Neural crest cell (in vitro differentiated cells): ENCODE measurements around the gene ASTN2. TPM values are rescaled to one million over a fixed set of nuclear protein-coding genes. Genes with fewer than 3 reads are reported as not detected.

Experiments
- DNase-seq: peaks from one replicate; pipeline ENCODE4 v3.0.0; 2021; ENCODE audit warnings: low read depth, mixed read lengths, low spot score
- H3K27ac Mint-ChIP-seq: one replicate; pipeline ENCODE4 v1.8.0; 2021; ENCODE audit warnings: mild to moderate bottlenecking, mixed read lengths; ENCODE audit not compliant: unreplicated experiment
- H3K27me3 Mint-ChIP-seq: 2 replicates; pipeline ENCODE4 v1.8.0; 2021; ENCODE audit warnings: low read depth, mild to moderate bottlenecking, mixed read lengths
- H3K36me3 Mint-ChIP-seq: 2 replicates; pipeline ENCODE4 v1.8.0; 2021; ENCODE audit warnings: low read depth, mild to moderate bottlenecking, mixed read lengths
- H3K4me1 Mint-ChIP-seq: 2 replicates; pipeline ENCODE4 v1.8.0; 2021; ENCODE audit warnings: mixed read lengths
- H3K4me3 Mint-ChIP-seq: one replicate; pipeline ENCODE4 v1.8.0; 2021; ENCODE audit warnings: mild to moderate bottlenecking, mixed read lengths
- H3K9me3 Mint-ChIP-seq: 2 replicates; pipeline ENCODE4 v1.8.0; 2021; ENCODE audit warnings: mixed read lengths
- total RNA-seq: library from RNA; stranded (reverse); gene quantifications from 2 replicates; pipeline ENCODE4 v1.2.1, GENCODE V29; 2021
- TF ChIP-seq, protein P1 (sequence below): fragments of 200-600 bp; sonication (generic); conservative IDR thresholded peaks from 2 replicates; pipeline ENCODE4 v1.5.0; 2021; ENCODE audit warnings: antibody characterized with exemption, mild to moderate bottlenecking

Gene ASTN2
- total RNA-seq, 1 donor from 2014 or later, result 7.3 TPM

DNA sequence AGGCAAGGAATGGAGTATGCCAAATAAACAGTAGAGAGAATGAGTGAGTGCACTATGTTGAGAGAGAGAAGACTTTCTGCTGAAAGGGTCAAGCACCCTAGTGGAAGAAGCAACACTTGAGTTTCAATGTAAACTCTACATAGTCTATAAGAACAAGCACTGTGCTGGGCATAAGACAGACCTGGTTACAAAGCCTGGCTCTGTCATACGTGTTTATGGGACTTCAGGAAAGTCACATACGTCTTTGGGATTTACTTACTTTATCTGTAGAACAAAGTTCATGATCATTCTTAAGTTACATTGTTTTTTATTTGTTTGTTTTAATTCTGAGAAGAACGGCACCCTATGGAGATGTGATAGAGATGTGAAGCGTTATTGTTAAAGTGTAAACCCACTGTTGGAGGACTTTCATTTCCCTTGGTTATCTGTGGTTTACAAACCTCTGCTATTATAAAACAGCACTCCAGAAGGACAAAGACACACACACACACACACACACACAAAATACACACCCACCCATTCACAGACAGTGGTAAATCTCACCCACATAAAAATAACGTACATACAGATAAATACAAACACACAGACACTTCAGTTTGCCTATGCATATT, 798.4 kb downstream of the ASTN2 start:
- Mint-ChIP-seq H3K9me3 (peaks cover 7% of the 10 kb centered on the region), H3K27ac (no peak overlapping the region), H3K4me1 (no peaks in the 10 kb centered on the region), H3K4me3 (no peak overlapping the region), H3K36me3 (peaks cover 27% of the 10 kb centered on the region), H3K27me3 (no peaks in the 10 kb centered on the region)
- DNase-seq, result no peak
- TF ChIP-seq, protein P1, sequence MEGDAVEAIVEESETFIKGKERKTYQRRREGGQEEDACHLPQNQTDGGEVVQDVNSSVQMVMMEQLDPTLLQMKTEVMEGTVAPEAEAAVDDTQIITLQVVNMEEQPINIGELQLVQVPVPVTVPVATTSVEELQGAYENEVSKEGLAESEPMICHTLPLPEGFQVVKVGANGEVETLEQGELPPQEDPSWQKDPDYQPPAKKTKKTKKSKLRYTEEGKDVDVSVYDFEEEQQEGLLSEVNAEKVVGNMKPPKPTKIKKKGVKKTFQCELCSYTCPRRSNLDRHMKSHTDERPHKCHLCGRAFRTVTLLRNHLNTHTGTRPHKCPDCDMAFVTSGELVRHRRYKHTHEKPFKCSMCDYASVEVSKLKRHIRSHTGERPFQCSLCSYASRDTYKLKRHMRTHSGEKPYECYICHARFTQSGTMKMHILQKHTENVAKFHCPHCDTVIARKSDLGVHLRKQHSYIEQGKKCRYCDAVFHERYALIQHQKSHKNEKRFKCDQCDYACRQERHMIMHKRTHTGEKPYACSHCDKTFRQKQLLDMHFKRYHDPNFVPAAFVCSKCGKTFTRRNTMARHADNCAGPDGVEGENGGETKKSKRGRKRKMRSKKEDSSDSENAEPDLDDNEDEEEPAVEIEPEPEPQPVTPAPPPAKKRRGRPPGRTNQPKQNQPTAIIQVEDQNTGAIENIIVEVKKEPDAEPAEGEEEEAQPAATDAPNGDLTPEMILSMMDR, result no peak

DNA sequence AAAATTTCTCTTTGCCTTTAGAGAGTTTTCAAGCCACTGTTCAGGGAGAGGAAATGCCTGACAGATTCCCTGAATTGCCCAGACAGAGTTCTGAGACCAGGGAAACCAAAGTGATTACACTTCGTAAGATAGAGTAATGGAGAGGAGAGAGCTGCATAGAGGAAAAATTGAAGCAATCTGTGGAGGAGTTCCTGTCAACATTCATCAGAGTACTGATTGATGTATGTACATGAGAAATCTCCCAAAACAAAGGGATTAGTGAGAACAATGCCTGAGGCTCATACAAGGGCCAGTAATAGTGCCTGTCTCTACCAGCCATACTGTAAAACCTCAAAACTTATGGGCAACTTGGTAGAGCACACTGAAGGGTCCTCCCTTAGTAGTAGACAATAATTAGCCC, 806.8 kb downstream of the ASTN2 start:
- no peak overlapping the region for H3K27ac Mint-ChIP-seq
- H3K9me3 Mint-ChIP-seq, result peaks cover 8% of the 10 kb centered on the region
- H3K4me3 Mint-ChIP-seq, result no peak overlapping the region
- H3K36me3 Mint-ChIP-seq, result peaks cover 12% of the 10 kb centered on the region
- no peaks in the 10 kb centered on the region for H3K27me3 Mint-ChIP-seq
- TF ChIP-seq, protein P1, result no peak
- no peak for DNase-seq
- no peaks in the 10 kb centered on the region for H3K4me1 Mint-ChIP-seq

GRCh38 chr9:116605904-116606341, 808.9 kb downstream of the ASTN2 start:
- Mint-ChIP-seq H3K27me3 (no peaks in the 10 kb centered on the region), H3K36me3 (peaks cover 3% of the 10 kb centered on the region)
- DNase-seq, result no peak

DNA sequence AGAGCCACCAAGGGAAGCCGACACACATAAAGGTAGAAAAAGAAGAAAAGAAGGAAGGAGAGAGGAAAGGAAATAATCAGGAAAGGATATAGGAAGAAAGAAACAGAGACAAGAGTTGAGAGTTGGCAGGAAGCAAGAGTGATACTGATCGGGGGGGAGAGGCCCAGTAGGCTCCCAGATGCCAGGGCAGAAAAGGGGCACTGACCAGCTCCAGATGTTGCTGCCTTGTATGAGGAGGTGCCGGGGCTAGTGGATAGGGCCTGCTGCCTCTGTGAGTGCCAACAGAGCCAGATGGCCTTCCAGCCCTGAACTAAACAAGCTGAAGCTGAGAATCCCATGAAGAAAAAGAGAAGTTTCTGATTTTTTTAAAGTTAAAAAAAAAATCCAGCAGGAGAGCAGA, 809.8 kb downstream of the ASTN2 start:
- Mint-ChIP-seq H3K4me1 (no peaks in the 10 kb centered on the region), H3K27me3 (no peaks in the 10 kb centered on the region), H3K36me3 (peaks cover 6% of the 10 kb centered on the region), H3K9me3 (no peaks in the 10 kb centered on the region), H3K27ac (no peak overlapping the region), H3K4me3 (no peak overlapping the region)
- no peak for DNase-seq
- TF ChIP-seq, protein P1, result no peak

More at GRCh38 chr9:116605904-116606341, 808.9 kb downstream of the ASTN2 start:
- H3K9me3 Mint-ChIP-seq, result no peaks in the 10 kb centered on the region
- H3K4me1 Mint-ChIP-seq, result no peaks in the 10 kb centered on the region
- H3K4me3 Mint-ChIP-seq, result no peak overlapping the region
- TF ChIP-seq, protein P1, result no peak
- no peak overlapping the region for H3K27ac Mint-ChIP-seq

GRCh38 chr9:116604251-116604650, 810.6 kb downstream of the ASTN2 start:
- H3K36me3 Mint-ChIP-seq, result peaks cover 6% of the 10 kb centered on the region
- H3K4me3 Mint-ChIP-seq, result no peak overlapping the region
- no peaks in the 10 kb centered on the region for H3K4me1 Mint-ChIP-seq
- H3K27ac Mint-ChIP-seq, result no peak overlapping the region
- no peaks in the 10 kb centered on the region for H3K9me3 Mint-ChIP-seq
- TF ChIP-seq, protein P1, result no peak
- no peaks in the 10 kb centered on the region for H3K27me3 Mint-ChIP-seq
- no peak for DNase-seq
